Muscle of leg (tissue), 11 donors: ENCODE measurements around the gene CT47C1. TPM values are rescaled to one million over a fixed set of nuclear protein-coding genes. Genes with fewer than 3 reads are reported as not detected.

ENCODE experiments used
- DNase-seq: peaks from one replicate; pipeline ENCODE4 v3.0.0; 2013
- H3K27ac ChIP-seq: one replicate; pipeline ENCODE4 v1.5.1; 2013; ENCODE audit warnings: mild to moderate bottlenecking, low read length, control low read depth
- H3K27me3 ChIP-seq: one replicate; pipeline ENCODE4 v1.6.1; 2013; ENCODE audit warnings: low read length; ENCODE audit not compliant: control insufficient read depth, insufficient read depth
- H3K36me3 ChIP-seq: one replicate; pipeline ENCODE4 v1.6.1; 2013; ENCODE audit warnings: low read length; ENCODE audit not compliant: control insufficient read depth, insufficient read depth
- H3K4me1 ChIP-seq: one replicate; pipeline ENCODE4 v1.6.1; 2013; ENCODE audit warnings: low read length; ENCODE audit not compliant: control insufficient read depth, insufficient read depth
- H3K4me3 ChIP-seq: one replicate; pipeline ENCODE4 v1.5.1; 2013; ENCODE audit warnings: low read length, control low read depth
- H3K9me3 ChIP-seq: replicated peaks from 2 replicates; pipeline ENCODE4 v1.6.1; 2013; ENCODE audit warnings: low read depth, low read length; ENCODE audit not compliant: control insufficient read depth
- WGBS: methylation state at CpG from one replicate; pipeline ENCODE4 v1.1.5; 2013; ENCODE audit warnings: missing lambda C conversion rate; ENCODE audit not compliant: insufficient coverage; 5-methylcytosine and 5-hydroxymethylcytosine counted together
- polyA plus RNA-seq, 8 donors: library from polyadenylated mRNA; unstranded; fragments of 120-200 nt; gene quantifications; one replicate each; pipeline versions ENCODE4 v1.2.1 to v1.2.3, GENCODE V29; 2013; ENCODE audit warnings: inconsistent platforms in 1 of 8, low replicate concordance in 1 of 8; ENCODE audit not compliant: insufficient read length in 8 of 8, insufficient read depth in 1 of 8
- total RNA-seq: library from RNA; stranded (reverse); fragments of 120-200 nt; gene quantifications from one replicate; pipeline ENCODE4 v1.2.4, GENCODE V29; 2013

Gene CT47C1
- total and polyA plus RNA-seq, 9 donors, result 0.22 TPM; not detected in 8

GRCh38 chrX:119041175-119041574 is 31.6 kb upstream of the CT47C1 start:
- H3K9me3 ChIP-seq, result no peaks in the 10 kb centered on the region
- no peaks in the 10 kb centered on the region for H3K36me3 ChIP-seq
- H3K27me3 ChIP-seq, result peaks cover 3% of the 10 kb centered on the region
- 50% methylated on average over 1 of the region's 4 CpGs for WGBS
- no peak overlapping the region for H3K27ac ChIP-seq
- no peak overlapping the region for H3K4me3 ChIP-seq
- no peaks in the 10 kb centered on the region for H3K4me1 ChIP-seq
- peak; percentile 69 for DNase-seq

- WGBS, result 83% methylated on average over 2 of the region's 3 CpGs
- no peaks in the 10 kb centered on the region for H3K9me3 ChIP-seq
- no peaks in the 10 kb centered on the region for H3K4me1 ChIP-seq
- no peak for DNase-seq
- no peak overlapping the region for H3K27ac ChIP-seq
- H3K36me3 ChIP-seq, result no peaks in the 10 kb centered on the region
- peaks cover 3% of the 10 kb centered on the region for H3K27me3 ChIP-seq
- no peak overlapping the region for H3K4me3 ChIP-seq
Observed at GRCh38 chrX:119042040-119042439, 30.8 kb upstream of the CT47C1 start.

GRCh38 chrX:119042996-119043395 is 29.8 kb upstream of the CT47C1 start:
- H3K36me3 ChIP-seq, result no peaks in the 10 kb centered on the region
- H3K27me3 ChIP-seq, result peaks cover 3% of the 10 kb centered on the region
- no peak overlapping the region for H3K4me3 ChIP-seq
- DNase-seq, result no peak
- no peaks in the 10 kb centered on the region for H3K9me3 ChIP-seq
- H3K27ac ChIP-seq, result no peak overlapping the region
- H3K4me1 ChIP-seq, result no peaks in the 10 kb centered on the region
- WGBS, result no CpG with 5 or more reads among the region's 1 CpG

- no peaks in the 10 kb centered on the region for H3K36me3 ChIP-seq
- H3K27ac ChIP-seq, result no peak overlapping the region
- no peak for DNase-seq
- H3K27me3 ChIP-seq, result peaks cover 3% of the 10 kb centered on the region
- H3K4me1 ChIP-seq, result no peaks in the 10 kb centered on the region
- WGBS, result 60% methylated on average over 1 of the region's 2 CpGs
- H3K4me3 ChIP-seq, result no peak overlapping the region
- H3K9me3 ChIP-seq, result no peaks in the 10 kb centered on the region
Observed at GRCh38 chrX:119045884-119046283, 26.9 kb upstream of the CT47C1 start.

- DNase-seq, result peak; percentile 21
- Histone ChIP-seq H3K4me3 (no peak overlapping the region), H3K36me3 (no peaks in the 10 kb centered on the region), H3K9me3 (no peaks in the 10 kb centered on the region), H3K27me3 (peaks cover 10% of the 10 kb centered on the region), H3K4me1 (no peaks in the 10 kb centered on the region), H3K27ac (no peak overlapping the region)
- 56% methylated on average over 2 of the region's 2 CpGs for whole genome bisulfite sequencing
Observed at GRCh38 chrX:119055687-119056086, 17.1 kb upstream of the CT47C1 start.

GRCh38 chrX:119062750-119063374 is 9.9 kb upstream of the CT47C1 start:
- H3K9me3 ChIP-seq, result no peaks in the 10 kb centered on the region
- peak overlapping the region; percentile 32 for H3K27ac ChIP-seq
- peak; percentile 17 for DNase-seq
- peaks cover 4% of the 10 kb centered on the region for H3K27me3 ChIP-seq
- H3K4me1 ChIP-seq, result peaks cover 10% of the 10 kb centered on the region
- no peak overlapping the region for H3K4me3 ChIP-seq
- WGBS, result 40% methylated on average over 1 of the region's 6 CpGs
- H3K36me3 ChIP-seq, result no peaks in the 10 kb centered on the region

GRCh38 chrX:119063428-119063827 is 9.4 kb upstream of the CT47C1 start:
- H3K36me3 ChIP-seq, result no peaks in the 10 kb centered on the region
- no peaks in the 10 kb centered on the region for H3K9me3 ChIP-seq
- DNase-seq, result no peak
- peaks cover 4% of the 10 kb centered on the region for H3K27me3 ChIP-seq
- WGBS, result 29% methylated on average over 1 of the region's 7 CpGs
- no peak overlapping the region for H3K4me3 ChIP-seq
- peaks cover 10% of the 10 kb centered on the region for H3K4me1 ChIP-seq
- no peak overlapping the region for H3K27ac ChIP-seq

- peaks cover 4% of the 10 kb centered on the region for H3K27me3 ChIP-seq
- H3K9me3 ChIP-seq, result no peaks in the 10 kb centered on the region
- H3K4me3 ChIP-seq, result no peak overlapping the region
- no peak overlapping the region for H3K27ac ChIP-seq
- peak; percentile 58 for DNase-seq
- peaks cover 10% of the 10 kb centered on the region for H3K4me1 ChIP-seq
- WGBS, result 8% methylated on average over 2 of the region's 7 CpGs
- no peaks in the 10 kb centered on the region for H3K36me3 ChIP-seq
Observed at GRCh38 chrX:119067023-119067739, 5.6 kb upstream of the CT47C1 start.

GRCh38 chrX:119069128-119069527 is 3.7 kb upstream of the CT47C1 start:
- WGBS, result no CpG with 5 or more reads among the region's 1 CpG
- peaks cover 3% of the 10 kb centered on the region for H3K27me3 ChIP-seq

GRCh38 chrX:119069762-119070161 is 3.0 kb upstream of the CT47C1 start:
- H3K27ac ChIP-seq, result no peak overlapping the region
- no peak for DNase-seq
- no peak overlapping the region for H3K4me3 ChIP-seq
- 89% methylated on average over 1 of the region's 1 CpG for WGBS
- H3K9me3 ChIP-seq, result no peaks in the 10 kb centered on the region
- H3K36me3 ChIP-seq, result no peaks in the 10 kb centered on the region
- no peaks in the 10 kb centered on the region for H3K4me1 ChIP-seq
- peaks cover 3% of the 10 kb centered on the region for H3K27me3 ChIP-seq

More at GRCh38 chrX:119069128-119069527, 3.7 kb upstream of the CT47C1 start:
- DNase-seq, result no peak
- Histone ChIP-seq H3K9me3 (no peaks in the 10 kb centered on the region), H3K4me3 (no peak overlapping the region), H3K36me3 (no peaks in the 10 kb centered on the region), H3K4me1 (no peaks in the 10 kb centered on the region), H3K27ac (no peak overlapping the region)
